A549 (cell line): ENCODE measurements around the gene MYLK3. TPM values are rescaled to one million over a fixed set of nuclear protein-coding genes. Genes with fewer than 3 reads are reported as not detected.

Source experiments
- ATAC-seq, 2 experiments: fragments of 200-7000 bp in 1 of 2; fragments of >200 bp in 1 of 2; cut with Nextera tagmentation in 1 of 2; cut with Tn5 transposase in 1 of 2; 3 replicates each; pipeline versions ENCODE4 v1.8.0 to v1.9.1; 2018 to 2020; ENCODE audit warnings: mild to moderate bottlenecking in 1 of 2, moderate library complexity in 1 of 2
- CTCF ChIA-PET: fragments of 300-600 bp; sonication (Branson Sonifier 250); formaldehyde crosslinking; extraction: SDS; loops from one replicate; lab custom pipeline; 2021; ENCODE audit warnings: antibody characterized with exemption, inconsistent platforms; lab: Yijun Ruan, JAX
- POLR2A ChIA-PET: fragments of 350-600 bp; formaldehyde crosslinking; extraction: SDS; loops from one replicate; lab custom pipeline; 2021; ENCODE audit warnings: antibody characterized with exemption, inconsistent platforms; lab: Yijun Ruan, JAX
- DNase-seq, 2 experiments: peaks; one replicate each; pipeline versions ENCODE4 v3.0.0 to v3.0.0-alpha.2; 2011 to 2016; ENCODE audit warnings: low read depth in 1 of 2, low spot score in 1 of 2
- FAIRE-seq: peaks from 2 replicates; lab custom pipeline; 2011; peaks lifted over from hg19 to GRCh38; lab: Jason Lieb, UNC
- H3K27ac ChIP-seq, 2 experiments: fragments of >200 bp; sonication (Bioruptor Twin); formaldehyde crosslinking; 3 replicates each; pipeline ENCODE4 v1.5.1; 2016 to 2017
- H3K4me1 ChIP-seq: fragments of >200 bp; sonication (Bioruptor Twin); formaldehyde crosslinking; 3 replicates; pipeline ENCODE4 v1.6.1; 2016
- H3K4me2 ChIP-seq: fragments of >200 bp; sonication (Bioruptor Twin); formaldehyde crosslinking; 3 replicates; pipeline ENCODE4 v1.6.1; 2016
- H3K4me3 ChIP-seq: fragments of >200 bp; sonication (Bioruptor Twin); formaldehyde crosslinking; 3 replicates; pipeline ENCODE4 v1.5.1; 2016
- H3K9me3 ChIP-seq: fragments of >200 bp; sonication (Bioruptor Twin); formaldehyde crosslinking; 3 replicates; pipeline ENCODE4 v1.6.1; 2016
- CBX8 ChIP-seq: fragments of 200-600 bp; sonication (generic); IDR thresholded peaks from 2 replicates; pipeline ENCODE4 v1.6.1; 2016
- CHD2 ChIP-seq: fragments of 150-350 bp; IDR thresholded peaks from 2 replicates; pipeline ENCODE4 v1.6.1; 2014; ENCODE audit warnings: low read length; ENCODE audit not compliant: partially characterized antibody
- CHD4 ChIP-seq: fragments of 200-600 bp; sonication (generic); IDR thresholded peaks from 2 replicates; pipeline ENCODE4 v1.6.1; 2016; ENCODE audit warnings: antibody characterized with exemption, mild to moderate bottlenecking, borderline replicate concordance
- EHMT2 ChIP-seq: fragments of 200-600 bp; sonication (generic); IDR thresholded peaks from 2 replicates; pipeline ENCODE4 v1.6.1; 2016; ENCODE audit warnings: antibody characterized with exemption, low read depth, mild to moderate bottlenecking, moderate library complexity
- FOSL2 ChIP-seq, 2 experiments: fragments of 450-650 bp in 1 of 2; fragments of >200 bp in 1 of 2; sonication (Bioruptor Twin) in 1 of 2; formaldehyde crosslinking; IDR thresholded peaks; 2 replicates each; pipeline versions ENCODE4 v1.5.0 to v1.6.1; 2016 to 2020; ENCODE audit warnings: mild to moderate bottlenecking in 1 of 2, moderate library complexity in 1 of 2
- GATA3 ChIP-seq: IDR thresholded peaks from 2 replicates; pipeline ENCODE4 v1.6.1; 2012; ENCODE audit warnings: borderline replicate concordance
- HDAC2 ChIP-seq: fragments of 200-600 bp; sonication (generic); IDR thresholded peaks from 2 replicates; pipeline ENCODE4 v1.6.1; 2016
- HEYL ChIP-seq: fragments of 250-450 bp; sonication (Bioruptor Pico); IDR thresholded peaks from 2 replicates; pipeline ENCODE4 v1.8.0; 2021; ENCODE audit warnings: mild to moderate bottlenecking, moderate library complexity
- HOXB13 ChIP-seq: fragments of 250-450 bp; sonication (Bioruptor Pico); IDR thresholded peaks from 2 replicates; pipeline ENCODE4 v1.5.0; 2020; ENCODE audit warnings: low read depth, mild to moderate bottlenecking, moderate library complexity
- HOXB5 ChIP-seq: fragments of 250-450 bp; sonication (Bioruptor Pico); IDR thresholded peaks from 2 replicates; pipeline ENCODE4 v1.5.0; 2020; ENCODE audit warnings: mild to moderate bottlenecking, moderate library complexity
- KDM5A ChIP-seq: fragments of 200-600 bp; sonication (generic); IDR thresholded peaks from 2 replicates; pipeline ENCODE4 v1.6.1; 2016; ENCODE audit warnings: antibody characterized with exemption, mild to moderate bottlenecking
- MAFK ChIP-seq: fragments of 450-650 bp; IDR thresholded peaks from 2 replicates; pipeline ENCODE4 v1.6.1; 2014; ENCODE audit not compliant: partially characterized antibody
- NFE2L2 ChIP-seq: fragments of 150-350 bp; conservative IDR thresholded peaks from 2 replicates; pipeline ENCODE4 v1.6.1; 2014; ENCODE audit warnings: low read length
- NPAS2 ChIP-seq: fragments of 250-450 bp; sonication (Bioruptor Pico); IDR thresholded peaks from 2 replicates; pipeline ENCODE4 v1.8.0; 2022; ENCODE audit warnings: mild to moderate bottlenecking, moderate library complexity, borderline replicate concordance
- NR3C1 ChIP-seq: fragments of >200 bp; sonication (Bioruptor Twin); formaldehyde crosslinking; IDR thresholded peaks from 3 replicates; pipeline ENCODE4 v1.6.1; 2017
- POLR2AphosphoS2 ChIP-seq: conservative IDR thresholded peaks from 2 replicates; pipeline ENCODE4 v1.6.1; 2012; ENCODE audit warnings: low read length, improper control_type of control experiment, inconsistent platforms
- REST ChIP-seq: fragments of 200-600 bp; sonication (generic); IDR thresholded peaks from 2 replicates; pipeline ENCODE4 v1.6.1; 2016; ENCODE audit warnings: antibody characterized with exemption, mild to moderate bottlenecking, moderate library complexity
- RFX5 ChIP-seq: fragments of 450-650 bp; IDR thresholded peaks from 2 replicates; pipeline ENCODE4 v1.7.1; 2014; ENCODE audit warnings: antibody characterized with exemption, mild to moderate bottlenecking, moderate library complexity
- SMC3 ChIP-seq: fragments of >200 bp; sonication (Bioruptor Twin); formaldehyde crosslinking; IDR thresholded peaks from 3 replicates; pipeline ENCODE4 v1.6.1; 2018; ENCODE audit warnings: inconsistent platforms
- SREBF2 ChIP-seq: fragments of 450-650 bp; IDR thresholded peaks from 2 replicates; pipeline ENCODE4 v1.6.1; 2014; ENCODE audit warnings: mild to moderate bottlenecking, moderate library complexity
- TFCP2L1 ChIP-seq: fragments of 250-450 bp; sonication (Bioruptor Pico); IDR thresholded peaks from 2 replicates; pipeline ENCODE4 v1.5.0; 2021; ENCODE audit warnings: mild to moderate bottlenecking
- ZFP36 ChIP-seq: fragments of 450-650 bp; IDR thresholded peaks from 2 replicates; pipeline ENCODE4 v1.6.1; 2014; ENCODE audit warnings: borderline replicate concordance; ENCODE audit not compliant: partially characterized antibody
- ZNF302 ChIP-seq: fragments of 250-450 bp; sonication (Bioruptor Pico); IDR thresholded peaks from 2 replicates; pipeline ENCODE4 v1.9.0; 2021; ENCODE audit warnings: inconsistent platforms, mild to moderate bottlenecking, moderate library complexity
- WGBS: methylation state at CpG from one replicate; pipeline ENCODE4 v1.1.6; 2017; ENCODE audit errors: missing lambda C conversion rate; 5-methylcytosine and 5-hydroxymethylcytosine counted together
- polyA plus RNA-seq, 4 experiments: library from polyadenylated mRNA; depleted of rRNA in 3 of 4; stranded (reverse); fragments of >200 nt; fragmentation: RNase III in 1 of 4; extraction: RNeasy Plus Mini Kit Qiagen cat#74134 plus additional on column Dnase treatment in 1 of 4; gene quantifications; 2 replicates in 3 of 4; 3 replicates in 1 of 4; pipeline ENCODE4 v1.2.3, GENCODE V29; 2011 to 2017
- TF ChIP-seq, protein P1 (sequence below): fragments of >200 bp; sonication (Bioruptor Twin); formaldehyde crosslinking; IDR thresholded peaks from 3 replicates; pipeline ENCODE4 v1.5.1; 2016
- TF ChIP-seq, protein P2 (sequence below): IDR thresholded peaks from 2 replicates; pipeline ENCODE4 v1.6.1; 2012; ENCODE audit warnings: low read depth, borderline replicate concordance

MYLK3 gene
- polyA plus RNA-seq, 2 of the 4 experiments (the other 2 are of a cell fraction): 0.05 to 0.16 TPM

GRCh38 chr16:46727630-46728029 lies 20.5 kb downstream of the MYLK3 start:
- ATAC-seq (no peak), FAIRE-seq (no peak)
- H3K4me1 ChIP-seq: no peaks in the 10 kb centered on the region
- TF ChIP-seq ZNF302 (CRISPR knock-in tag) (no peak), HOXB5 (CRISPR knock-in tag) (no peak), RFX5 (no peak), MAFK (no peak), KDM5A (no peak), HDAC2 (no peak), ZFP36 (no peak), CHD2 (no peak), HEYL (CRISPR knock-in tag) (no peak)
- TF ChIP-seq, protein P1, sequence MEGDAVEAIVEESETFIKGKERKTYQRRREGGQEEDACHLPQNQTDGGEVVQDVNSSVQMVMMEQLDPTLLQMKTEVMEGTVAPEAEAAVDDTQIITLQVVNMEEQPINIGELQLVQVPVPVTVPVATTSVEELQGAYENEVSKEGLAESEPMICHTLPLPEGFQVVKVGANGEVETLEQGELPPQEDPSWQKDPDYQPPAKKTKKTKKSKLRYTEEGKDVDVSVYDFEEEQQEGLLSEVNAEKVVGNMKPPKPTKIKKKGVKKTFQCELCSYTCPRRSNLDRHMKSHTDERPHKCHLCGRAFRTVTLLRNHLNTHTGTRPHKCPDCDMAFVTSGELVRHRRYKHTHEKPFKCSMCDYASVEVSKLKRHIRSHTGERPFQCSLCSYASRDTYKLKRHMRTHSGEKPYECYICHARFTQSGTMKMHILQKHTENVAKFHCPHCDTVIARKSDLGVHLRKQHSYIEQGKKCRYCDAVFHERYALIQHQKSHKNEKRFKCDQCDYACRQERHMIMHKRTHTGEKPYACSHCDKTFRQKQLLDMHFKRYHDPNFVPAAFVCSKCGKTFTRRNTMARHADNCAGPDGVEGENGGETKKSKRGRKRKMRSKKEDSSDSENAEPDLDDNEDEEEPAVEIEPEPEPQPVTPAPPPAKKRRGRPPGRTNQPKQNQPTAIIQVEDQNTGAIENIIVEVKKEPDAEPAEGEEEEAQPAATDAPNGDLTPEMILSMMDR: no peak
- TF ChIP-seq, all 56 proteins: peak for 0
- ChIA-PET POLR2A (no interaction called here), CTCF (interaction anchor here (0.8 kb wide), 1 partner anchor 10 kb away, joined by 3 read pairs; no protein-coding TSS in a partner anchor)
- DNase-seq: no peak
- 82% methylated on average over 9 of the region's 9 CpGs for WGBS
- Histone ChIP-seq H3K27ac (no peak overlapping the region), H3K4me2 (no peak overlapping the region), H3K4me3 (no peak overlapping the region), H3K9me3 (peaks cover 13% of the 10 kb centered on the region; the same call in 1 of the 3 replicates)

- TF ChIP-seq GATA3 (no peak), ZFP36 (no peak), NR3C1 (no peak), CHD4 (no peak)
- TF ChIP-seq, protein P1: no peak
- POLR2A ChIA-PET: no interaction called here
- H3K9me3 ChIP-seq: peaks cover 13% of the 10 kb centered on the region; the same call in 1 of the 3 replicates
- H3K4me2 ChIP-seq: no peak overlapping the region
- DNase-seq: no peak
- H3K4me3 ChIP-seq: no peak overlapping the region
- CTCF ChIA-PET: interaction anchor here (0.6 to 0.8 kb wide), 2 partner anchors 10 to 35 kb away, joined by 3 read pairs; no protein-coding TSS in a partner anchor
- ATAC-seq: peak in 1 of 2 experiments; percentile 20; a peak in 2 of 6 replicates
- H3K27ac ChIP-seq: no peak overlapping the region
- WGBS: 86% methylated on average over 7 of the region's 7 CpGs
- no peak for FAIRE-seq
- H3K4me1 ChIP-seq: no peaks in the 10 kb centered on the region
Observed at GRCh38 chr16:46727184-46727583, 21.0 kb downstream of the MYLK3 start.

GRCh38 chr16:46721885-46722284 lies 26.3 kb downstream of the MYLK3 start:
- H3K4me3 ChIP-seq: no peak overlapping the region
- CTCF ChIA-PET: no interaction called here
- ATAC-seq (no peak; a peak in 1 of 6 replicates), DNase-seq (no peak), FAIRE-seq (no peak)
- peaks cover 13% of the 10 kb centered on the region; the same call in 1 of the 3 replicates for H3K9me3 ChIP-seq
- no peaks in the 10 kb centered on the region for H3K4me1 ChIP-seq
- POLR2A ChIA-PET: no interaction called here
- no peak overlapping the region for H3K4me2 ChIP-seq
- 56% methylated on average over 4 of the region's 4 CpGs for WGBS
- H3K27ac ChIP-seq: no peak overlapping the region
- no peak for TF ChIP-seq SREBF2
- TF ChIP-seq TFCP2L1 (CRISPR knock-in tag): no peak
- TF ChIP-seq POLR2AphosphoS2: no peak
- TF ChIP-seq, protein P2, sequence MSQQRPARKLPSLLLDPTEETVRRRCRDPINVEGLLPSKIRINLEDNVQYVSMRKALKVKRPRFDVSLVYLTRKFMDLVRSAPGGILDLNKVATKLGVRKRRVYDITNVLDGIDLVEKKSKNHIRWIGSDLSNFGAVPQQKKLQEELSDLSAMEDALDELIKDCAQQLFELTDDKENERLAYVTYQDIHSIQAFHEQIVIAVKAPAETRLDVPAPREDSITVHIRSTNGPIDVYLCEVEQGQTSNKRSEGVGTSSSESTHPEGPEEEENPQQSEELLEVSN: no peak
- no peak for TF ChIP-seq CBX8
- TF ChIP-seq NPAS2 (CRISPR knock-in tag): no peak
- no peak for TF ChIP-seq REST
- no peak for TF ChIP-seq HOXB13 (CRISPR knock-in tag)
- no peak for TF ChIP-seq SMC3
- no peak for TF ChIP-seq MAFK
- no peak for TF ChIP-seq EHMT2
- no peak for TF ChIP-seq NFE2L2
- TF ChIP-seq FOSL2 (IDR thresholded peaks at IDR 0.05): no peak
- TF ChIP-seq FOSL2 (CRISPR knock-in tag; IDR thresholded peaks at IDR 0.05): no peak
